DOHH2 (cell line): ENCODE data around the gene TCF12.

Source experiments
- H3F3A ChIP-seq: fragments of 200-600 bp; sonication (generic), shearing (Covaris generic); 2 replicates; pipeline ENCODE4 v1.6.0; 2016; ENCODE audit warnings: antibody characterized with exemption, mild to moderate bottlenecking; ENCODE audit not compliant: control insufficient read depth, insufficient read depth
- H3K27ac ChIP-seq: fragments of 200-600 bp; sonication (generic); 2 replicates; pipeline ENCODE4 v1.5.1; 2014; ENCODE audit warnings: low read depth, mild to moderate bottlenecking, low read length, moderate library complexity
- H3K27me3 ChIP-seq: fragments of 200-600 bp; sonication (generic); 2 replicates; pipeline ENCODE4 v1.6.1; 2014; ENCODE audit warnings: mild to moderate bottlenecking, low read length, mixed read lengths; ENCODE audit not compliant: control insufficient read depth
- H3K36me3 ChIP-seq: fragments of 200-600 bp; sonication (generic); 2 replicates; pipeline ENCODE4 v1.6.1; 2014; ENCODE audit warnings: mild to moderate bottlenecking, low read length, moderate library complexity, mixed read lengths; ENCODE audit not compliant: control insufficient read depth
- H3K4me1 ChIP-seq: fragments of 200-600 bp; sonication (generic); 2 replicates; pipeline ENCODE4 v1.6.1; 2014; ENCODE audit warnings: mild to moderate bottlenecking, low read length, mixed read lengths; ENCODE audit not compliant: control insufficient read depth
- H3K4me2 ChIP-seq: fragments of 200-600 bp; sonication (generic); 2 replicates; pipeline ENCODE4 v1.6.0; 2014; ENCODE audit warnings: mild to moderate bottlenecking, low read length, moderate library complexity
- H3K4me3 ChIP-seq: fragments of 200-600 bp; sonication (generic); 2 replicates; pipeline ENCODE4 v1.5.1; 2014; ENCODE audit warnings: mild to moderate bottlenecking, low read length, mixed read lengths
- H3K79me2 ChIP-seq: fragments of 200-600 bp; sonication (generic); 2 replicates; pipeline ENCODE4 v1.6.1; 2014; ENCODE audit warnings: mild to moderate bottlenecking, low read length, mixed read lengths; ENCODE audit not compliant: control insufficient read depth
- H3K9me2 ChIP-seq: fragments of 200-600 bp; sonication (generic); replicated peaks from 2 replicates; pipeline ENCODE4 v1.6.1; 2014; ENCODE audit warnings: mild to moderate bottlenecking, low read length, mixed read lengths; ENCODE audit not compliant: control insufficient read depth
- H3K9me3 ChIP-seq: fragments of 200-600 bp; sonication (generic); 2 replicates; pipeline ENCODE4 v1.6.1; 2014; ENCODE audit warnings: antibody characterized with exemption, low read length, mixed read lengths; ENCODE audit not compliant: control insufficient read depth, insufficient read depth
- H4K20me1 ChIP-seq: fragments of 200-600 bp; sonication (generic); 2 replicates; pipeline ENCODE4 v1.6.0; 2014; ENCODE audit warnings: low read depth, mild to moderate bottlenecking, antibody characterized with exemption, low read length, moderate library complexity; ENCODE audit not compliant: control insufficient read depth, insufficient read depth
- CTCF ChIP-seq: fragments of 200-600 bp; sonication (generic); IDR thresholded peaks from one replicate; pipeline ENCODE4 v1.5.1; 2014; ENCODE audit warnings: antibody characterized with exemption, mild to moderate bottlenecking, low read depth, low read length; ENCODE audit not compliant: poor library complexity, severe bottlenecking
- EZH2phosphoT487 ChIP-seq: fragments of 200-600 bp; sonication (generic); IDR thresholded peaks from 2 replicates; pipeline ENCODE4 v1.6.1; 2017; ENCODE audit warnings: borderline replicate concordance, mild to moderate bottlenecking, antibody characterized with exemption, low read length, moderate library complexity, mixed read lengths

The TCF12 gene

GRCh38 chr15:56940388-56940787 is 21.9 kb downstream of the TCF12 start:
- H3K27me3 ChIP-seq = no peaks in the 10 kb centered on the region
- H3F3A ChIP-seq = no peaks in the 10 kb centered on the region
- no peaks in the 10 kb centered on the region for H3K9me2 ChIP-seq
- H4K20me1 ChIP-seq = 0 out of 2 replicates have a peak, but pooled peaks cover 6% of the 10 kb centered on the region
- peaks cover 100% of the 10 kb centered on the region for H3K79me2 ChIP-seq
- H3K36me3 ChIP-seq = peaks cover 55% of the 10 kb centered on the region
- no peaks in the 10 kb centered on the region for H3K4me1 ChIP-seq
- H3K4me3 ChIP-seq = no peak overlapping the region
- H3K4me2 ChIP-seq = no peak overlapping the region
- TF ChIP-seq CTCF = no peak
- no peak for TF ChIP-seq EZH2phosphoT487
- peaks cover 2% of the 10 kb centered on the region; the same call in 1 of the 2 replicates for H3K9me3 ChIP-seq
- H3K27ac ChIP-seq = no peak overlapping the region

GRCh38 chr15:56942118-56942517 is 23.7 kb downstream of the TCF12 start:
- Histone ChIP-seq H3K9me3 (peaks cover 6% of the 10 kb centered on the region; the same call in 1 of the 2 replicates), H3K4me2 (no peak overlapping the region), H3F3A (no peaks in the 10 kb centered on the region), H3K4me3 (no peak overlapping the region), H3K9me2 (no peaks in the 10 kb centered on the region), H3K4me1 (no peaks in the 10 kb centered on the region), H3K36me3 (peaks cover 56% of the 10 kb centered on the region), H3K27me3 (no peaks in the 10 kb centered on the region), H3K79me2 (peaks cover 100% of the 10 kb centered on the region), H3K27ac (no peak overlapping the region), H4K20me1 (0 out of 2 replicates have a peak, but pooled peaks cover 6% of the 10 kb centered on the region)
- TF ChIP-seq EZH2phosphoT487 = no peak

- H3K9me2 ChIP-seq = no peaks in the 10 kb centered on the region
- no peak overlapping the region for H3K27ac ChIP-seq
- no peak overlapping the region for H3K4me2 ChIP-seq
- H3K79me2 ChIP-seq = peaks cover 100% of the 10 kb centered on the region
- H3F3A ChIP-seq = no peaks in the 10 kb centered on the region
- H3K36me3 ChIP-seq = peaks cover 57% of the 10 kb centered on the region
- no peak overlapping the region for H3K4me3 ChIP-seq
- H4K20me1 ChIP-seq = 0 out of 2 replicates have a peak, but pooled peaks cover 6% of the 10 kb centered on the region
- H3K4me1 ChIP-seq = no peaks in the 10 kb centered on the region
- H3K9me3 ChIP-seq = peaks cover 6% of the 10 kb centered on the region; the same call in 1 of the 2 replicates
- TF ChIP-seq CTCF = no peak
- no peak for TF ChIP-seq EZH2phosphoT487
- H3K27me3 ChIP-seq = no peaks in the 10 kb centered on the region
These were observed 25.0 kb downstream of the TCF12 start for GRCh38 chr15:56943403-56943802.

GRCh38 chr15:56944485-56944884 is 26.0 kb downstream of the TCF12 start:
- Histone ChIP-seq H4K20me1 (0 out of 2 replicates have a peak, but pooled peaks cover 6% of the 10 kb centered on the region), H3K27ac (no peak overlapping the region), H3K79me2 (peaks cover 99% of the 10 kb centered on the region), H3K9me3 (peaks cover 6% of the 10 kb centered on the region; the same call in 1 of the 2 replicates), H3K4me2 (no peak overlapping the region), H3K9me2 (no peaks in the 10 kb centered on the region), H3F3A (no peaks in the 10 kb centered on the region), H3K27me3 (no peaks in the 10 kb centered on the region), H3K36me3 (peaks cover 49% of the 10 kb centered on the region), H3K4me1 (no peaks in the 10 kb centered on the region), H3K4me3 (no peak overlapping the region)
- TF ChIP-seq CTCF (no peak), EZH2phosphoT487 (no peak)
